T-helper 1 cell (primary cell): ENCODE measurements around the gene CAV1.

Experiments
- DNase-seq, 5 donors: peaks; one replicate each; pipeline ENCODE4 v3.0.0-alpha.2; 2012 to 2020

CAV1 gene

GRCh38 chr7:116532102-116532688 lies 7.4 kb downstream of the CAV1 start:
- DNase-seq, result no peak

DNA sequence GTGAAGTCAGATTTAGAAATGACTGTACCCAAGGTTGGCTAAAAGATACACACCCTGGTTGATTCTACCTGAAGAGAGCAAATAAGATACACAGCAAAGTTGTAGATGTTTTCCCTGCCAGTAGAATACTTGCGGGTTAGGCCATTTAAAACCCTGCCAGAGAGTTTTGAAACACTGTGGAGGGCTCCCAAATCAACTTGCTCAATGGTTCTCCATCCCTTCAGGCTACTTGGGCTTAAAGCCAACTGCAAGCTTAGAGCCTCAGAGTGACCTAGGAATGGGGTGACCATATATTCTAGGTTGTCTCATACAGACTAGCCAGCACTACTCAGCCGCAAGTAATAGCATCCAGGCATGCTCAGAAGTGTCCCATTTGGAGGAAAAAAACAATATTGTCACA lies 10.0 kb downstream of the CAV1 start:
- DNase-seq, result no peak

DNA sequence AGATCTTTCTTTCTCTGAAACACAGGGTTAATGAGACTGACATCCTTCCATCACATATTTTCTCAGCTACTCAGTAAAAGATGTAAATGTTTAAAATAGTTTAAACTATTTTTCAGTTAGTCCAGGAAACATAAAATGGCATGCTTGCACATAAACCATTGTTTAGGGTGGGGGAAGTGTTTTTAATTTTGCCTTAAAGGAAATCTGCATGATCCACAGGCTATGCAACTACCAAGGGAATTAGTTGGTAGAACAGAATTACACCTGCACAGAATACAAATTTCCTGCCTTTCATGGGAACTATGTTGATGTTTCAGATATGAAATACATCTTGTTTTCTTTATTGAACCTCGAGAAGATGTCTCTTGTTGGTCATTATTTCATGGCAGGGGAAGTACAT lies 10.6 kb downstream of the CAV1 start:
- no peak for DNase-seq

DNA sequence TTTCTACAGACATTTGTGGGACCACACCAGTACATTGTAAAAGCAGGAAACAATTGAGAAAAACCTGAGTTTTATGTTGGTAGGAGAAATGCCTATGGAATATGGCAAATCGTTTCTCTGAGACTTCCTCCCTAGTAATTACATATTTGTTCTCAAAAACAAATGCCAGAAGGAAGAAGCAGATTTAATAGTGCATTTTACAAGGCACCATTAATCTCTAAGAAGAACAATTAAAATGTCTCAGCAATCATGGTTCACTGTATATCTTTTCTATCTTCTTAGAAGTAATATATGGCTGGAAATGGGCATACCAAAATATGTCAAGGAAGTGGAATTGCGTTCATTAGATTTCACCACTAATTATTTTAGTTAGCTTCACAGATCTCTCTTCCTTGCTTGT lies 13.3 kb downstream of the CAV1 start:
- DNase-seq, result no peak

GRCh38 chr7:116539879-116540278 lies 15.0 kb downstream of the CAV1 start:
- no peak for DNase-seq

- no peak for DNase-seq
Observed at GRCh38 chr7:116540743-116541142, 15.9 kb downstream of the CAV1 start.

- DNase-seq, result no peak
Observed at GRCh38 chr7:116541951-116542350, 17.1 kb downstream of the CAV1 start.

- no peak for DNase-seq
Observed at GRCh38 chr7:116542618-116543017, 17.8 kb downstream of the CAV1 start.

DNA sequence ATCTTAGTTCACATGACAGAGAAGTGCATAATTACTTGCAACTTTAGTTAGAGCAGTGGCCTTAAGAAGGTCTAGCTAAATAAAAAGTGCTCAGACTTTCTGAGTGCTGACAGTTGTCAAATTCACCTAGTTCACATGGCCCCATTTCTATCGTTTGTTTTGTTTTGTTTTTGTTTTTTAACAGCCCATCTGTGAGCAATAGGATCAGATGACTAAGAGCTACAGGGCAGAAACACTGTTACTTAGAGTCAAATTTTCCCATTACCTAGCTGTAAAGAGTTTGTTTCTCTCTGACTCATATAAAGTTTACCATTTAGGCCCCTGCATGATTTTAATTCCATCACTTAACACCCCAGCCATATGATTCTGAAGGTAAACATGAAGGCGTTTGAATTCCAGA lies 18.8 kb downstream of the CAV1 start:
- DNase-seq, result no peak

- no peak for DNase-seq
Observed at GRCh38 chr7:116544487-116544886, 19.7 kb downstream of the CAV1 start.

DNA sequence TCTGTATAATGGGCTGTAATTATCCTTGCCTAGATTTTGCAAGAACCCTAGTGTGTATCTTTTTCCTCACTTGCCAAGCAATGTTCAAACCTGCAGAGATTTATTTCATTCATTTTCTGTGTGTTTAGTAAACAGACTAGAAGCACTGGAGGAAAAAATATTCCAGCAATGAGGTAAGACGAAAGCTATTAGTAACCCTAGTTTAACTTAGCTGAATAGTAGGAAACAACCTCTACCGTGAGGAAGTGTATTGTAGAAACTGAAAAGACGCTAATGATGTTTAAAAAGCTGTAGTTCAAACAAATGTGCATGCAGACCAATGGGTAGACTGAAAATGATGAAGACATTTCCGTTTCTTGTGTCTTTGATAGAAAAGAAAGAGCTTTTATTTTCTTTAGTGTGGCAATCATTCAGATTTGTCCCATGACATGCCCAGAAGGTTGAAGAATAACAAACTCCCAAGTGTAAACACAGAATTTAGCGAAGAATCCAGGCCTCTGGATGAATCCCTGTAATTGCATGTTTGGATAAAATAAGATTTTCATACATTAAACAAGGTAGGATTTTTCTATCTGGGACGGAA lies 20.7 kb downstream of the CAV1 start:
- DNase-seq, result no peak

GRCh38 chr7:116546054-116546453 lies 21.2 kb downstream of the CAV1 start:
- DNase-seq, result no peak

- DNase-seq, result no peak
Observed at GRCh38 chr7:116546916-116547315, 22.1 kb downstream of the CAV1 start.

GRCh38 chr7:116547347-116547746 lies 22.5 kb downstream of the CAV1 start:
- no peak for DNase-seq

DNA sequence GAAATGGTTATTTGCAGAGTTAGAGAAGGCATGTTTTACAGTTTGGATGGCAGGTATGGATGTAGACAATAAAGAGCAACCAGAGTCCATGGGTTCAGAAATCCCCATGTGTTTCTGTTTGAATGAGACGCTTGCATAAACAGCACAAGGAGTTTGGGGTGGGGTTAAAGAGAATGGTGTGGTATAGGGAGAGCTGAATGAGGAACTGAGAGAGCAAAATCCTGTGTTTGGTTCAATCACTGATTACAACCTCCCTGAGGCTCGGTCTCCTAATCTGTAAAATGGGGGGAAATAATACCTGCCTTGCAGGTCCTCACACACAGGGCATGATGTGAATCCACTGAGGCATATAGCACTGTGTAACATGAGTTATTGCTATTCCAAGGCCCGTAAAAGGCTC lies 23.7 kb downstream of the CAV1 start:
- DNase-seq, result no peak

- no peak for DNase-seq
Observed at GRCh38 chr7:116549370-116549769, 24.5 kb downstream of the CAV1 start.

GRCh38 chr7:116551692-116552091 lies 26.9 kb downstream of the CAV1 start:
- DNase-seq, result no peak

DNA sequence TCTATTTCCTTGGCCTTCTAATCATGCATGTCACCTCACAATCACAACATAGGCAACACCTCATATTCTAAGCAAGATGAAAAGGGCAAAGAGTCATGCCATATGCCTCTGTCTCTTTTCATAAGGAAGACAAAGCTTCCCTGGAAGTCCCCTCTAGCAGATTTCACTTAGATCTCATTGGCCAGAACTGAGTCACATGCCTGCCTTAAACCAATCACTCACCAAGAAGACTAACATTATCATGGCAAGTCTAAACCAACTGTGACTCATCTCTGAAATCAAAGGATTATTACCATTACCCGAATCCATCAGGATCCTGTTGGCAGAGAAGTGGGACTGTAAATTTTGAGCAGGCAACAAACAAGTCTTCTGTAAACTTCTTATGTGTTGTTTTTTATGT lies 27.8 kb downstream of the CAV1 start:
- DNase-seq, result no peak

DNA sequence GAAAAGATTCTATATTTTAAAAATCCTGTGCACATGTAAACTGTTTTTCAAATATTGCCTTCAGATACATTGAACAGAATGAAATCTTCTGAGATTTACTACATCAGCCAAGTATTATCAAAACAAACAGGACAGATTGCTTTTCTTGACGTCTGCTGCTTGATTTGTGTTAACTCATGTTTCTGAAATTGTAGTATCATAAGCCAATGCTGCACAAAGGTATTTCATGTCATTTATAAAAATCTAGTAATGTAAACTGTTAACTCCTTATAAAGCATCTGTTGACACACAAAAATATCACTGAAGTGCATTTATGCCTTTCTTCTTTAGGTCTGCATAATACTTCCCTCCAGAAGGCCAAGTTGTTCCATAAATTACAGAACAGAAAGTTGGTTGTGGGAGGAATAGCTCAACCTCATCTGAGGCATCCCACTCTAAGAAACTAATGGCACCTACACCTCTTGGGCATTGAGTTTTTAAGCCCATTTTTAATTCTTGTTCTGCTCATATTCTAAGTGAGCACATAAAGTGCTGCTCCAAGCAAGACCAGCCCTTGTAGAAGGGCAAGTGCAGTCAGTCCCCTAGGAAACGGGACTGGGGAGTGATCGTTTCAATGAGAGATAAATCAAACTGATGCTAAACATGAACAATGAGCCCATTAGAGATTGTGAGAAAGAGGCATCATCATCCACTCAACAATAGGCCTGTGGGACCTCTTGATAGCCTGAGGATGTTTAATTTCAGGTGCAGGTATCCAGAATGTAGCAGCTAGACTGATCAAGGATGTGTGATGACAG lies 28.5 kb downstream of the CAV1 start:
- no peak for DNase-seq

GRCh38 chr7:116554436-116554835 lies 29.6 kb downstream of the CAV1 start:
- DNase-seq, result no peak

DNA sequence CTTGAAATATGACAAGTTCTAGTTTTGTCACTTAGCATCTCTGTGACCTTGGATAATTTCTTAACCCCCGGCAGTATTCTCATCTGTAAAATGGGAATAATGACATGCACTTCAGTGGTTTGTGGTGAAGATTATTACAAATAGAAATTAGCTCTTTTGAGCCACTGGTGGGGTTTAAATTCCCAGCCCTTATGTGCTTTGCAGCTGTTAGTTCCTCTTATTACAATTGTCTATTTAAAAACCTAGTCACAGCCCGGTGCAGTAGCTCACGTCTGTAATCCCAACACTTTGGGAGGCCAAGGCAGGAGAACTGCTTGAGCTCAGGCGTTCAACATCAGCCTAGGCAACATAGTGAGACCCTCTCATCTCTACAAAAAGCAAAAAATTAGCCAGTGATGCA lies 30.1 kb downstream of the CAV1 start:
- no peak for DNase-seq

DNA sequence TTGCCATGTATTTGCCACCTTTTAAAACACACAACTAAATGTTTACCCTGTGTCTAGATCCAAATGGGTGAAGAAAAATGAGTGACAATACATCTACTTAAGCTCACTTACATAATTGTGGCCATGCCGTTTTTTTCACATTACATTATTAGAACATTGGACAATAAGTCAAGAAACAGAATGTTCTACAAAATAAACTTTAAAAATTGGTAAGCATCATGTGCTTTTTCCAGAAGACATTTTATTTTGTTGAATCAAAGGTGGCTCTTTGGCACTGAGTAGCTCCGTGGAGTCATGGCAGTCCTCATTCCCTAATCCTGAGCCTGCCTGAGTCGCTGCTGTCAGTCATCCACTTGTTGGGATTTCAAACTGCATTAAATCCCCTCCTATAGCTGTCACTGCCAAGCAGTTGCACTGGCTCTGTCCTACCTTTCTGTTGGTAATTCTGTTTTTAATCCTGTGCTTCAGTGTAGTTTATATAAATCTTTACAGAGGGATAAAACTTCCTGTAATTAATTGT lies 32.3 kb downstream of the CAV1 start:
- DNase-seq, result no peak

DNA sequence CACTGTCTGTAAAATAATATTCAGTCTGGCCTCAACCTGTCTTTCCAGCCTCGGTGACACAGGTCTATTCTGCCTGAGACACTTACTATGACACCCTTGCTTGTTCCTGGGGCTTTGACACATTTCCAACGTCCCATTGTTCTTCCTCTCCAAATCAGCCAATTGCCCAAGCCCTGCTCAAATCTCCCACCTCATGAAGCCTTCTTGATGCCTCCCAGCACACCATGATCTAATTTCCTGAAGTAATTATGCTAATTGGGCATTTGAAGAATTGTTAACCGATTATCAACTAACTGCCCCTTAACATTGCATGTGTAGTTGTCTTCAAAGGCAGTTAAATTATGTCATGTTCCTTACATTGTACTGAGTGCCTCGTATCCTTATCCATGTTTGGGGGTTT lies 33.1 kb downstream of the CAV1 start:
- no peak for DNase-seq
